GM04504 (cell line): ENCODE results near the gene RHOH.

Source experiments
- DNase-seq: peaks from one replicate; pipeline ENCODE4 v3.0.0-alpha.2; 2012; ENCODE audit warnings: low read depth

The RHOH gene

GRCh38 chr4:40238008-40238699, 41.3 kb downstream of the RHOH start:
- no peak for DNase-seq

DNA sequence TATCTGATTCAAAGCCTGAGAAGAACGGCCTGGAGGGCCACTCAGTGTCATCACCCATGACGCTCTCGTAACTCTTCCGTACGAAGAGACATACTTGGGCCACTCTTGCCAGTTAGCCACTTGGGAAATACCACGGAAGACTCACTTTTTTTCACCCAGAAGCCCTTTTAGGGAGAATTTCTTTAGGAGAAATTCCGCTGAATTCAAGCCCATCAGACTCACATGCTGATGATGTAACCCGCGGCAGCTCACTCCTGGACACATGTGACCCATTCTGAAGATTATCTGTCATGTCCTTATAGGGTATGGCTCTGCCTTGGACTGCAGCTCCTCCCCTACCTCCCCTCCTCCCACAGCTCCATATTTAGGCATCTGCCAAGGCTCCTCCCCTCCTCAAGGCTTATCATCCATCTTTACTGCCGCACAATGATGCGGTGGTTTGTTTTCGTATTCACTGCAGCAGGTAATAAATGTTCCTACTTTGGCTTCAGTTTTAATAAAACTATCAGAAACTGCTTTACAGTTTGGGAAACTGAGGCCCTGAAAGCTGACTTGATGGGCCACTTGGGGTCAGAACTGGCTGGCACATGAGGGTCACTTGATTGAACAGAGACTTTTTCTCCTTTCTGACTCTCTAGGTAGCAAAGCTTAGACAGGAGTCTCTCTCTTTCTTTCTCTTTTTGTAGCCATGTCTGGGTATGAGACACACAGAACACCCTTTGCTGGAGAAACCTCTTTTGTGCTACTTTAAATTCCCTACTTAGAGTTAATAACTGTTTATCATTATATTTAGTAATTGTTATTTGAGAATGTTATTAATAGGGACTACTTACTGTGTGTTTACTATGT, 42.1 kb downstream of the RHOH start:
- DNase-seq, result no peak

GRCh38 chr4:40240040-40240653, 43.3 kb downstream of the RHOH start:
- no peak for DNase-seq

- DNase-seq, result no peak
Observed at GRCh38 chr4:40241026-40241425, 44.2 kb downstream of the RHOH start.

- no peak for DNase-seq
Observed at GRCh38 chr4:40241941-40242340, 45.1 kb downstream of the RHOH start.

DNA sequence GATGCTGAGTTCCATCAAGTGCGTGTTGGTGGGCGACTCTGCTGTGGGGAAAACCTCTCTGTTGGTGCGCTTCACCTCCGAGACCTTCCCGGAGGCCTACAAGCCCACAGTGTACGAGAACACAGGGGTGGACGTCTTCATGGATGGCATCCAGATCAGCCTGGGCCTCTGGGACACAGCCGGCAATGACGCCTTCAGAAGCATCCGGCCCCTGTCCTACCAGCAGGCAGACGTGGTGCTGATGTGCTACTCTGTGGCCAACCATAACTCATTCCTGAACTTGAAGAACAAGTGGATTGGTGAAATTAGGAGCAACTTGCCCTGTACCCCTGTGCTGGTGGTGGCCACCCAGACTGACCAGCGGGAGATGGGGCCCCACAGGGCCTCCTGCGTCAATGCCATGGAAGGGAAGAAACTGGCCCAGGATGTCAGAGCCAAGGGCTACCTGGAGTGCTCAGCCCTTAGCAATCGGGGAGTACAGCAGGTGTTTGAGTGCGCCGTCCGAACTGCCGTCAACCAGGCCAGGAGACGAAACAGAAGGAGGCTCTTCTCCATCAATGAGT, 46.6 kb downstream of the RHOH start:
- DNase-seq, result no peak

GRCh38 chr4:40244606-40245005, 47.8 kb downstream of the RHOH start:
- DNase-seq, result no peak

GRCh38 chr4:40245550-40245949, 48.7 kb downstream of the RHOH start:
- no peak for DNase-seq

DNA sequence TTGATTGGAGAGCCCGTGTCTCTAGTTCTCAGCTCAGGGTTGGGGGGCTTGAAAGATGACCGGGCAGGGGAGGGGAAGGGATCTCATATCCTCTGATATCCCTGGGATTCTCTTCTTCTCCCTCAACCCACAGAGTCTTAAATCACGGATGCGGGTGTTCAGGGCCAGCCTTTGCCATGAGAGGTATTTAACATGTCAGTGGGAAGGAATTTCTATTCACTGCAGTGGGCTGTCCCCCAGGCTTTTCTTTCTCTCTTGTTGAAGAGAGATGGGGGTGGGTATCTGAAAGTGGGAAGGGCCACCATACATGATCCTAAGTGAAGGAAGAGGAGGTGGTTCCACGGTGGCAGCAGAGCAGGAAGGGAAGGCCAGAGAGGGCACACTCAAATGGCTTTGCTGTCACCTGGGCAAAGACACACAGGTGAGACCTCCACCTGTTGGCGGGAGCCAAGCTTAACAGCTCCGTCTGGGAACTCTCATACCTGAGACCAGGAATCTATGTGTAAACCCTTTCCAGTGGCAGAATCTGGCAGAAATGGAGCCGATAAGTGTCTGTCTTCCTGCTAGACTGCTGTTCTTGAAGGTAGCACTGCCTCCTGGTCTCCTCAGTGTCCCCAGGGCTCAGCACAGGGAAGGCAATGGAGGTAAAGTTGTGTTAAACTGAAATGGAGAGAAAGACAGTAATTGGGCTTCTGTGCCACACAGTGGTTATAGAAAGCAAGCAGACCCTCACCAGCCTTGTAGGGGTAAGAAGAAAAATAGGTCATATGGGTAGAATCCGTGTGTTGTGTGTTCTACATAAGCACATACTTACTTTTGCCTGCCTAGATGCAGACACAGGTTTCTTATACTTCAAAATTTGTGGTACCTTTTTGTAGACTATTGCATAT, 49.4 kb downstream of the RHOH start:
- no peak for DNase-seq

DNA sequence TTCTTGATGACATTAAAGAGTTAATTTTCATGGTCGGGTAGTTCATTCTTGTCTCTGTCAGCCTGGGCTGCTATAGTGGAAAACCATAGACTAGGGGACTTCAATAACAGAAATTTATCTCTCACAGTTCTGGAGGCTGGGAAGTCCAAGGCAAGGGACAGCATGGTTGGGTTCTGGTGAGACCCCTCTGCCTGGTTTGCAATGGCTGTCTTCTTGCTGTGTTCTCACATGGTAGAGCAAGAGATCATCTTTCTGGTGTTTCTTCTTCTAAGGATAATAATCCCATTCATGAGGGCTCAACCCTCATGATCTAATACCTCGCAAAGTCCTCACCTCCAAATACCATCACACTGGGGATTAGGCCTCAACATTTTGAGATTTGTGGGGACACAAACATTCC, 50.1 kb downstream of the RHOH start:
- no peak for DNase-seq

DNA sequence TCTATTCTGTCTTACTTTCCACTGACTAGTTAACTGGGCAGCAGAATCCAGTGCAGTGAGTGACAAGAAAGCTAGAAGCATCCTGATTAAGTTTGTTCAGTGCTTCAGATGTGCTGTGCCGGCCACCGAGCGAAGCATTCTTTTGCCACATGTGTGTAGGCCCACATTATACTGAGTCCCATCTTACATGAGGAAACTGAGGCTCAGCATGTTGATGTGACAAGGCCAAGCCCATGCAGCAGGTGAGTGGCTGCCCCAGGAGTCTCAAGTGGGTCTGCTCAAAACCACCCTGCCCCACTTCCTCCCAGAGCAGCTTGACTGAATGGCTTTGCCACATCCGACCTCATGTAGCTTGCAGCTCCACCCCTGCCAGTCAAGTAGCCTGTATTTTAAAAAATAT, 50.5 kb downstream of the RHOH start:
- no peak for DNase-seq

DNA sequence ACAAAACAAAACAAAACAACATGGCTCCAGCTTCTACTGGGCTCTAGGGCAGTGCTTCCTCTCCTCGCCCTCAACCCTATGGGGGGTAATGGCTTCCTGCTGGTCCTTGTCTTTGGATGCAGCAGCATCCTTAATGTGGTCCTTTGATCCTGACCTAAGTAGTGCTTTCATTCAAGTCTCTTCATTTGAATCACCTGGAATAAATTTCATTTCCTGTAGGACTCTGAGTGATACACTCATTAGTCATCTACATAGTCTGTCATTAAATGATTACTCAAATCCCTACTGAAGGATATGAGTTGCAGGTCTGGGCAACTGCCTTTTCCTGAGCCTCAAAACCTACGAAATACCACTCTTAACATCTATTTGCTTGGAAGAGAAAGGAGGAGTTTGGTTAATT, 54.5 kb downstream of the RHOH start:
- no peak for DNase-seq

DNA sequence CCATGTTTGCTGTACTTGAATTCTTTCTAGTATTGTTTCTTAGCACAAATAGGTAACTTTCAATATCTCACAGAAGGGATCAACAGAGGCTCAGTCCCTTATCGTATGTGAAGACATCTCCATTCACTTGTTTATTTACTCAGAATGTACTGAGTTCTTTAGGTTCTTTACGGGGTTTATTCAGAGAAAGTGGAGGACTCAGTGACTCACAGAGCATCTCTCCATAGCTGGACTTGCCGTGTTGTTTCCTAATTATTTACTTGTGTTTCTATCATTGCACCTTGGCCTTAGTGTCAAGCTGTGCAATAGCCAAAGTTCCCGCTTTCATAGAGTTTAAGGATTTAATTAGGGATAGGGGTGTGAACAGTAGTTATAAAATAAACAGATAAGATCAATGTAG, 57.1 kb downstream of the RHOH start:
- DNase-seq, result no peak

DNA sequence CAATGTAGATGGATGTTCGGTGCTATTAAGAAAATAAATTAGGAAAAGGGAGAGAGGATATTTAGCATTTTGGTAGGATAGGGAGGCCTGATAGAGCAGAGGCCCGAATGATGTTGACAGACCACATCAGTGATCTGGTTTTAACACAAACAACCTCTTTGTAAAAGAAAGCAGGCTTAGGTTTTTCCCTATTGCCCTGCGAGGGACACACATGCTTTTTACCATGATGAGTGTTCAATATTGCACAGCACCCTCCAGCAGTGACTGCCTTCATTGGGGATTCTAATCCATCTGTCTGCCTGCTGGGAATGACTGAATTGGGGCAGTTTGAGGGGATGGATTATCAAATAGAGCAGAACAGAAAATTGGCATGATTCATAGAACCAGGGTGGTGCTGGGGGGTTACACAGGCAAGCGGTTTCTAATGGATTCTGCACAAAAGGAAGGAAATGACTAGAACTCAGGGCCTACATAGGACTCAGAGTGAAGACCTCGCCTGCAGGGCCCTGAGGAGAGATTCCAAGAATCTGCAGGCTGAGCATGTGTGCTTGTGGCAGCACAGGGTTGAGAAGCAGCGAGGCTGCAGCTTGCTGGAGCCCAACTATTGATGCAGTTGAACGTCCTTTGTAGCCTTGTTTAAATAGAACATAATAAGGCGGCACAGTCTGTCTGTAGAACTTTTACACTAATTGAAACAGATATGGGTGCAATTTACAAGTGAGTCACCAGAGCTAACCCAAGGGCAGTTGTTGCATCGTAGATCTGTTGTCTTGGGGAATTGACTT, 58.0 kb downstream of the RHOH start:
- DNase-seq, result no peak

GRCh38 chr4:40255393-40256281, 58.8 kb downstream of the RHOH start:
- DNase-seq, result peak; percentile 81

DNA sequence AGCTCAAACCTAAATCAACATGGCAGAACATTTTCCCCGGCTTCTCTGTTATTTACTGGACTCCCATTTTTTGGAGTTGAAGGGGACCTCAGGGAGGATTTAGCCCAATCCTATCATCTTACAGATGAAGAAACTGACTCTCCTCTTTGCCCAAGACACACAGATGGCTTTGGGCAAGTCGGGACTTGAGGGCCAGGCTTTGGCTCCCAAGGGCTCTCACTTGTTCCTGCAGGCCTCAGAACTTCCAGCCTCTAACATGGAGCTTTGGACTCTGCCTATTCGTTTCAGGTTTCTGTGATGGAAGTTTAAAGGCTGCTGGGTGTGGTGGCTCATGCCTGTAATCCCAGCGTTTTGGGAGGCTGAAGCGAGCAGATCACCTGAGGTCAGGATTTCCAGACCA, 59.5 kb downstream of the RHOH start:
- DNase-seq, result no peak

GRCh38 chr4:40256817-40257216, 60.0 kb downstream of the RHOH start:
- no peak for DNase-seq

- no peak for DNase-seq
Observed at GRCh38 chr4:40258627-40259026, 61.8 kb downstream of the RHOH start.

DNA sequence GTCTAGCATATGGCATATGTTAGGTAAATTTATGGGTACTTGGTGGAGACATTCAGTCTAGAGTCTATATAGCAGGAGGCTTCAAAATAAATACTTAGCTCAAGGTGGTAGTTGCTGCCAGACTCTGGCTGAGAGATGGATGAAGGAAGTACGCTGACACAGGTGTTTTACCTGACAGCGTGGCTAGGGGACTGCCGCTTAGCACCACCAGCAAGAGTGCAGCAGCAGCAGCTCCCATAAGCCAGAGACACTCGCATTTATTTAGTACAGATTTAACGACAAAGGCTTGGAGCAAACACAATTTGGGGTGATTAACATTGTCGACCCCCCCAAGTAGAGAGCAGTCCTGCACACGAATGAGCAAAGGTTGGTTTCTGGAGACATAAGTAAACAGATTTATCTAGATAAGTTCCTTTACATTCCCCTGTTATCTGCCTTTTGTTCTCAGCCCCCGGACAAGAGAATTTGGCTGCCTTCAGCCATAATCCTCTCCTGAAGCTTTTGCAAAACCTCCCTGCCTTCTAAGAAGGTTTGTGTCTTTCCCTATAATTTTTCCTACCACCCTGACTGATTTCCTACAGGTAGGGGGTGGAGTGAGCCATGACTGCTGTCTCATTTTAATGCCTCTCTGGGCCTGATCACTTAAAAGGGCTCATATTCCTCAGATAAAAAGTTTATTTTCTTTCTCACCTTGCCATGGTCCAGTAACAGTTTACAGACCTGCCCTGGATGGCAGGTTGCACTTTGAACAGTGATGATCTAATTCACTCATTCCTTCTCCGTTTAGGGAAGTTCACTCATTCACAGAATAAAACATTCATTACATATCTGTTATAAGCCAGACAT, 64.6 kb downstream of the RHOH start:
- no peak for DNase-seq
